HepG2 (cell line): ENCODE data around the gene OR1F1. TPM values are rescaled to one million over a fixed set of nuclear protein-coding genes. Genes with fewer than 3 reads are reported as not detected.

Source experiments
- ADNP ChIP-seq: sonication (generic); formaldehyde crosslinking; IDR thresholded peaks from 2 replicates; pipeline ENCODE4 v1.4.0; 2020; ENCODE audit warnings: missing genetic modification reagents
- BCL6 ChIP-seq: IDR thresholded peaks from 2 replicates; pipeline ENCODE4 v1.6.1; 2016; ENCODE audit warnings: missing genetic modification reagents, missing compliant biosample characterization
- FOXA1 ChIP-seq, 2 experiments: fragments of 450-650 bp in 1 of 2; sonication (generic) in 1 of 2; formaldehyde crosslinking in 1 of 2; IDR thresholded peaks; 2 replicates each; pipeline versions ENCODE4 v1.4.0 to v1.6.1; 2016 to 2020; ENCODE audit warnings: missing genetic modification reagents in 1 of 2
- FOXA3 ChIP-seq: IDR thresholded peaks from 2 replicates; pipeline ENCODE4 v1.6.1; 2016; ENCODE audit warnings: missing genetic modification reagents, missing compliant biosample characterization
- HIVEP1 ChIP-seq: sonication (generic); formaldehyde crosslinking; IDR thresholded peaks from 2 replicates; pipeline ENCODE4 v1.4.0; 2020; ENCODE audit warnings: mild to moderate bottlenecking, missing genetic modification reagents
- HNF4G ChIP-seq, 2 experiments: sonication (generic) in 1 of 2; formaldehyde crosslinking in 1 of 2; IDR thresholded peaks; 2 replicates each; pipeline versions ENCODE4 v1.4.0 to v1.6.1; 2011 to 2020; ENCODE audit warnings: borderline replicate concordance in 2 of 2, low read depth in 2 of 2, mild to moderate bottlenecking in 2 of 2, low read length in 1 of 2, missing genetic modification reagents in 1 of 2, moderate library complexity in 1 of 2
- NFE2L1 ChIP-seq: sonication (generic); formaldehyde crosslinking; IDR thresholded peaks from 2 replicates; pipeline ENCODE4 v1.4.0; 2020; ENCODE audit warnings: missing genetic modification reagents, mild to moderate bottlenecking, borderline replicate concordance
- PATZ1 ChIP-seq: sonication (generic); formaldehyde crosslinking; IDR thresholded peaks from 2 replicates; pipeline ENCODE4 v1.4.0; 2020; ENCODE audit warnings: missing genetic modification reagents
- PRDM15 ChIP-seq: sonication (generic); formaldehyde crosslinking; IDR thresholded peaks from 2 replicates; pipeline ENCODE4 v1.4.0; 2020; ENCODE audit warnings: missing genetic modification reagents
- SALL1 ChIP-seq: sonication (generic); formaldehyde crosslinking; IDR thresholded peaks from 2 replicates; pipeline ENCODE4 v1.8.0; 2022; ENCODE audit warnings: mild to moderate bottlenecking, missing genetic modification reagents
- SATB2 ChIP-seq: sonication (generic); formaldehyde crosslinking; IDR thresholded peaks from 2 replicates; pipeline ENCODE4 v1.5.0; 2020; ENCODE audit warnings: missing genetic modification reagents
- XRCC5 ChIP-seq: fragments of 200-400 bp; formaldehyde crosslinking; optimal IDR thresholded peaks from 2 replicates; pipeline ENCODE3; 2017; ENCODE audit warnings: mild to moderate bottlenecking, low read length
- ZGPAT ChIP-seq: IDR thresholded peaks from 2 replicates; pipeline ENCODE4 v1.6.1; 2016; ENCODE audit warnings: mild to moderate bottlenecking
- ZNF263 ChIP-seq: sonication (generic); formaldehyde crosslinking; IDR thresholded peaks from 2 replicates; pipeline ENCODE4 v1.4.0; 2020; ENCODE audit warnings: missing genetic modification reagents
- ZNF281 ChIP-seq: sonication (generic); formaldehyde crosslinking; IDR thresholded peaks from 2 replicates; pipeline ENCODE4 v1.4.0; 2020; ENCODE audit warnings: missing genetic modification reagents, borderline replicate concordance
- ZNF430 ChIP-seq: sonication (generic); formaldehyde crosslinking; IDR thresholded peaks from 2 replicates; pipeline ENCODE4 v1.9.0; 2021; ENCODE audit warnings: mild to moderate bottlenecking, missing genetic modification reagents
- ZNF432 ChIP-seq: sonication (generic); formaldehyde crosslinking; IDR thresholded peaks from 2 replicates; pipeline ENCODE4 v1.5.0; 2020; ENCODE audit warnings: missing genetic modification reagents, mild to moderate bottlenecking, borderline replicate concordance
- polyA plus RNA-seq, 8 experiments: library from polyadenylated mRNA; depleted of rRNA in 3 of 8; stranded (reverse) in 7 of 8; unstranded in 1 of 8; fragments of >200 nt; fragmentation: Illumina TruSeq in 4 of 8; extraction: Trizol in 4 of 8; gene quantifications; 2 replicates each; pipeline versions ENCODE4 v1.2.1 to v1.2.3, GENCODE V29; 2011 to 2016; ENCODE audit warnings: low read depth in 4 of 8, missing spikeins in 1 of 8, mixed read lengths in 1 of 8; ENCODE audit not compliant: insufficient read depth in 1 of 8
- total RNA-seq, 5 experiments: library from RNA; depleted of rRNA; stranded (reverse); fragments of >200 nt; fragmentation: Illumina TruSeq; extraction: Trizol; gene quantifications; 2 replicates each; pipeline ENCODE4 v1.2.3, GENCODE V29; 2016; ENCODE audit warnings: low read depth in 1 of 5

OR1F1 gene
- total and polyA plus RNA-seq, 2 of the 13 experiments (the other 11 are each of a cell fraction or from before 2014, with no cell fraction given) = 0.90 TPM; not detected in 1

GRCh38 chr16:3188925-3189825, 1.2 kb downstream of the OR1F1 start (continued):
- TF ChIP-seq ZNF281 (CRISPR knock-in tag) (no peak), FOXA3 (CRISPR knock-in tag) (0 out of 2 replicates have a peak, but pooled peaks have one; percentile 7), ZNF430 (CRISPR knock-in tag) (peak; percentile 60; the same call in 1 of the 2 replicates), HIVEP1 (CRISPR knock-in tag) (peak; percentile 55; the same call in 1 of the 2 replicates), NFE2L1 (CRISPR knock-in tag) (0 out of 2 replicates have a peak, but pooled peaks have one; percentile 63), SATB2 (CRISPR knock-in tag) (0 out of 2 replicates have a peak, but pooled peaks have one; percentile 33), PATZ1 (CRISPR knock-in tag) (peak; percentile 77), ZGPAT (CRISPR knock-in tag) (peak; percentile 71; the same call in 1 of the 2 replicates), ZNF263 (CRISPR knock-in tag) (peak; percentile 41; the same call in 1 of the 2 replicates), HNF4G (IDR thresholded peaks at IDR 0.05; ENCODE audit: borderline replicate concordance, low read depth, low read length) (peak; percentile 8; the same call in 1 of the 2 replicates), HNF4G (CRISPR knock-in tag; IDR thresholded peaks at IDR 0.05; ENCODE audit: borderline replicate concordance, low read depth) (no peak), ADNP (CRISPR knock-in tag) (0 out of 2 replicates have a peak, but pooled peaks have one; percentile 27), SALL1 (peak; percentile 29; the same call in 1 of the 2 replicates), ZNF432 (CRISPR knock-in tag) (no peak), BCL6 (CRISPR knock-in tag) (no peak), PRDM15 (no peak), XRCC5 (peak; percentile 15), FOXA1 (IDR thresholded peaks at IDR 0.05) (no peak), FOXA1 (CRISPR knock-in tag; IDR thresholded peaks at IDR 0.05) (no peak)
